DOHH2 (cell line): ENCODE measurements around the gene ABCA4.

Source experiments
- H3F3A ChIP-seq: fragments of 200-600 bp; sonication (generic), shearing (Covaris generic); 2 replicates; pipeline ENCODE4 v1.6.0; 2016; ENCODE audit warnings: antibody characterized with exemption, mild to moderate bottlenecking; ENCODE audit not compliant: control insufficient read depth, insufficient read depth
- H3K27ac ChIP-seq: fragments of 200-600 bp; sonication (generic); 2 replicates; pipeline ENCODE4 v1.5.1; 2014; ENCODE audit warnings: low read depth, mild to moderate bottlenecking, low read length, moderate library complexity
- H3K27me3 ChIP-seq: fragments of 200-600 bp; sonication (generic); 2 replicates; pipeline ENCODE4 v1.6.1; 2014; ENCODE audit warnings: mild to moderate bottlenecking, low read length, mixed read lengths; ENCODE audit not compliant: control insufficient read depth
- H3K36me3 ChIP-seq: fragments of 200-600 bp; sonication (generic); 2 replicates; pipeline ENCODE4 v1.6.1; 2014; ENCODE audit warnings: mild to moderate bottlenecking, low read length, moderate library complexity, mixed read lengths; ENCODE audit not compliant: control insufficient read depth
- H3K4me1 ChIP-seq: fragments of 200-600 bp; sonication (generic); 2 replicates; pipeline ENCODE4 v1.6.1; 2014; ENCODE audit warnings: mild to moderate bottlenecking, low read length, mixed read lengths; ENCODE audit not compliant: control insufficient read depth
- H3K4me2 ChIP-seq: fragments of 200-600 bp; sonication (generic); 2 replicates; pipeline ENCODE4 v1.6.0; 2014; ENCODE audit warnings: mild to moderate bottlenecking, low read length, moderate library complexity
- H3K4me3 ChIP-seq: fragments of 200-600 bp; sonication (generic); 2 replicates; pipeline ENCODE4 v1.5.1; 2014; ENCODE audit warnings: mild to moderate bottlenecking, low read length, mixed read lengths
- H3K79me2 ChIP-seq: fragments of 200-600 bp; sonication (generic); 2 replicates; pipeline ENCODE4 v1.6.1; 2014; ENCODE audit warnings: mild to moderate bottlenecking, low read length, mixed read lengths; ENCODE audit not compliant: control insufficient read depth
- H3K9me2 ChIP-seq: fragments of 200-600 bp; sonication (generic); replicated peaks from 2 replicates; pipeline ENCODE4 v1.6.1; 2014; ENCODE audit warnings: mild to moderate bottlenecking, low read length, mixed read lengths; ENCODE audit not compliant: control insufficient read depth
- H3K9me3 ChIP-seq: fragments of 200-600 bp; sonication (generic); 2 replicates; pipeline ENCODE4 v1.6.1; 2014; ENCODE audit warnings: antibody characterized with exemption, low read length, mixed read lengths; ENCODE audit not compliant: control insufficient read depth, insufficient read depth
- H4K20me1 ChIP-seq: fragments of 200-600 bp; sonication (generic); 2 replicates; pipeline ENCODE4 v1.6.0; 2014; ENCODE audit warnings: low read depth, mild to moderate bottlenecking, antibody characterized with exemption, low read length, moderate library complexity; ENCODE audit not compliant: control insufficient read depth, insufficient read depth
- CTCF ChIP-seq: fragments of 200-600 bp; sonication (generic); IDR thresholded peaks from one replicate; pipeline ENCODE4 v1.5.1; 2014; ENCODE audit warnings: antibody characterized with exemption, mild to moderate bottlenecking, low read depth, low read length; ENCODE audit not compliant: poor library complexity, severe bottlenecking
- EZH2phosphoT487 ChIP-seq: fragments of 200-600 bp; sonication (generic); IDR thresholded peaks from 2 replicates; pipeline ENCODE4 v1.6.1; 2017; ENCODE audit warnings: borderline replicate concordance, mild to moderate bottlenecking, antibody characterized with exemption, low read length, moderate library complexity, mixed read lengths

ABCA4 gene

GRCh38 chr1:94013367-94013878, 107.5 kb downstream of the ABCA4 start:
- no peaks in the 10 kb centered on the region for H4K20me1 ChIP-seq
- H3K4me2 ChIP-seq, result no peak overlapping the region
- no peak overlapping the region for H3K27ac ChIP-seq
- no peaks in the 10 kb centered on the region for H3K4me1 ChIP-seq
- H3F3A ChIP-seq, result no peaks in the 10 kb centered on the region; the same call in 1 of the 2 replicates
- H3K36me3 ChIP-seq, result no peaks in the 10 kb centered on the region
- H3K27me3 ChIP-seq, result peaks cover 3% of the 10 kb centered on the region; the same call in 1 of the 2 replicates
- no peaks in the 10 kb centered on the region for H3K79me2 ChIP-seq
- TF ChIP-seq EZH2phosphoT487 (no peak), CTCF (no peak)
- no peaks in the 10 kb centered on the region for H3K9me3 ChIP-seq
- H3K9me2 ChIP-seq, result no peaks in the 10 kb centered on the region
- H3K4me3 ChIP-seq, result no peak overlapping the region

DNA sequence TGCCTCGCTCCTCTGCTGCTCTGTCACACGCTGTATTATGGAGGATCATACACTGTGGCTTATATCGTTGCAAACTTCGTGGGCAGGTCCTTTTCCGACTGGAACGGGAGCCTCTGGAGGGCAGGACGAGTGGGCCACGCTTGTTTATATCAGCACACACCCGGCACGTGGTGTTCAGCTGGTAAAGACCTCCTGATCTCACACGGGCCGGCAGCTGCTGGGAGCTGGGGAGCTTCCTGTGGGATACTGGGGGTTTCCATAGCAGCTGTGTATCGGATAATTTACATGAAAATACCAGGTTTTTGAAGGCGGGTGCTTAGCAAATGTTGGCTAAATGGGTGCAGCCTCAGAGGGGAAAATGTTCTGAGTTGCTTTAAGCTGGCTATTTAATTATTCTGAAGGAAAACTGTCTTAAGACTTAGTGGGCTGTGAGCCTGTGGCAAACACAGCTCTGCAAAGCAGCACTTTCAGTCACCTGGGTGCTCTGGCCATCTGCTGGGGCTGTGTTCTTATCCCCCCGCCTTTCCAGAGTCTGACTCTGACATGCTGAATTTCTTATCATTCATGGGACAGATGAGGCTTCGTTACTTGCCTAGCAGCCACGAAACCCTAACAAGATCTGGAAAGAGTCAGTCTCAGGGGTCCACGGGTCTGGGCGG, 108.1 kb downstream of the ABCA4 start:
- no peaks in the 10 kb centered on the region for H4K20me1 ChIP-seq
- H3K4me1 ChIP-seq, result no peaks in the 10 kb centered on the region
- no peak overlapping the region for H3K27ac ChIP-seq
- no peak for TF ChIP-seq CTCF
- no peak for TF ChIP-seq EZH2phosphoT487
- no peaks in the 10 kb centered on the region for H3K9me2 ChIP-seq
- no peak overlapping the region for H3K4me2 ChIP-seq
- H3K27me3 ChIP-seq, result 0 out of 2 replicates have a peak, but pooled peaks cover 3% of the 10 kb centered on the region
- H3K9me3 ChIP-seq, result no peaks in the 10 kb centered on the region
- no peaks in the 10 kb centered on the region; the same call in 1 of the 2 replicates for H3F3A ChIP-seq
- no peaks in the 10 kb centered on the region for H3K79me2 ChIP-seq
- no peak overlapping the region for H3K4me3 ChIP-seq
- no peaks in the 10 kb centered on the region for H3K36me3 ChIP-seq

GRCh38 chr1:94011709-94012595, 109.0 kb downstream of the ABCA4 start:
- Histone ChIP-seq H3K4me2 (no peak overlapping the region), H3K36me3 (no peaks in the 10 kb centered on the region), H3K4me3 (no peak overlapping the region), H3K4me1 (no peaks in the 10 kb centered on the region), H3K27ac (no peak overlapping the region), H3K79me2 (no peaks in the 10 kb centered on the region), H3F3A (no peaks in the 10 kb centered on the region; the same call in 1 of the 2 replicates), H3K9me2 (no peaks in the 10 kb centered on the region), H3K9me3 (no peaks in the 10 kb centered on the region), H4K20me1 (no peaks in the 10 kb centered on the region), H3K27me3 (no peaks in the 10 kb centered on the region)
- TF ChIP-seq EZH2phosphoT487, result no peak
